Activated CD8-positive, alpha-beta T cell treated with anti-CD3 and anti-CD28 coated beads for 36 hours (primary cell): ENCODE data around the gene S100A7. TPM values are rescaled to one million over a fixed set of nuclear protein-coding genes. Genes with fewer than 3 reads are reported as not detected.
"Not testable (repeated sequence)": the region's sequence is repeated elsewhere in the genome, so short reads cannot be mapped to it uniquely, and the experiment has no call there.

Experiments used
- ATAC-seq: fragments of 200-7000 bp; cut with Tn5 transposase; one replicate; pipeline ENCODE4 v1.10.0; 2021; ENCODE audit warnings: mild to moderate bottlenecking, moderate library complexity
- CTCF ChIA-PET: fragments of 350-600 bp; sonication (Branson Sonifier 250); formaldehyde crosslinking; loops from one replicate; lab custom pipeline; 2021; ENCODE audit warnings: antibody characterized with exemption; lab: Charles Lee
- POLR2A ChIA-PET: fragments of 350-600 bp; sonication (Branson Sonifier 250); formaldehyde crosslinking; loops from one replicate; lab custom pipeline; 2021; ENCODE audit warnings: antibody characterized with exemption; lab: Charles Lee
- DNase-seq: peaks from one replicate; pipeline ENCODE4 v3.0.0-alpha.2; 2020
- H3K27ac Mint-ChIP-seq: one replicate; pipeline ENCODE4 v1.8.0; 2021; ENCODE audit warnings: mild to moderate bottlenecking, mixed read lengths
- H3K27me3 Mint-ChIP-seq: one replicate; pipeline ENCODE4 v1.8.0; 2021; ENCODE audit warnings: mixed read lengths
- H3K36me3 Mint-ChIP-seq: one replicate; pipeline ENCODE4 v1.8.0; 2021; ENCODE audit warnings: low read depth, mixed read lengths
- H3K4me1 Mint-ChIP-seq: one replicate; pipeline ENCODE4 v1.8.0; 2021; ENCODE audit warnings: low read depth, mixed read lengths
- H3K4me3 Mint-ChIP-seq: one replicate; pipeline ENCODE4 v1.8.0; 2021; ENCODE audit warnings: mild to moderate bottlenecking, moderate library complexity, mixed read lengths
- H3K9me3 Mint-ChIP-seq: one replicate; pipeline ENCODE4 v1.8.0; 2021; ENCODE audit warnings: mixed read lengths
- intact Hi-C: fragments of 100-400 bp; cut with micrococcal nuclease; formaldehyde crosslinking; loops from one replicate; pipeline ENCODE4 v1.10.0; 2022
- total RNA-seq, 2 experiments: library from RNA; stranded (reverse); gene quantifications; one replicate each; pipeline ENCODE4 v1.2.3, GENCODE V29; 2021
- TF ChIP-seq, protein P1 (sequence below): fragments of 200-600 bp; IDR thresholded peaks from one replicate; pipeline ENCODE4 v1.8.0; 2022; ENCODE audit warnings: antibody characterized with exemption, mild to moderate bottlenecking

The S100A7 gene
- total RNA-seq, 2 experiments from 2014 or later, result not detected

DNA sequence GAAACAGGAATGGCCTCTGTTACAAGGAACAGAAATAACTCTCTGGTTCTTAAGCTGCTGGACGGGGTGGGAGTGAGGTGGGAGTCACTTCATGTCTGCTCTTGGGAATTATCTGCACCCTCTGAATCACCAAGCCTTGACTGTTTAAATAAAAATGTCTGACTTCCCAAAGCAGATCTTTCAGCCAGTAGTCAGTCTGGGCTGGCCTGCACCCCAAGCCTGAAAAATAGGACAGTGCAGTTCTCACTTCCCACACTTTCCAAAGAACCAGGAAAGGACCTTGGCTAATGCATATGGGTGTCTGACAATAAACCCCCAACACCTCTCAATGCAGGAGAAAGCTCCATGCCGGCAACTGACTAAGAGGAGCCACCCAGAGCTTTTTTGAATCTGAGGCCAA, 796 bp downstream of the S100A7 start:
- TF ChIP-seq, protein P1, sequence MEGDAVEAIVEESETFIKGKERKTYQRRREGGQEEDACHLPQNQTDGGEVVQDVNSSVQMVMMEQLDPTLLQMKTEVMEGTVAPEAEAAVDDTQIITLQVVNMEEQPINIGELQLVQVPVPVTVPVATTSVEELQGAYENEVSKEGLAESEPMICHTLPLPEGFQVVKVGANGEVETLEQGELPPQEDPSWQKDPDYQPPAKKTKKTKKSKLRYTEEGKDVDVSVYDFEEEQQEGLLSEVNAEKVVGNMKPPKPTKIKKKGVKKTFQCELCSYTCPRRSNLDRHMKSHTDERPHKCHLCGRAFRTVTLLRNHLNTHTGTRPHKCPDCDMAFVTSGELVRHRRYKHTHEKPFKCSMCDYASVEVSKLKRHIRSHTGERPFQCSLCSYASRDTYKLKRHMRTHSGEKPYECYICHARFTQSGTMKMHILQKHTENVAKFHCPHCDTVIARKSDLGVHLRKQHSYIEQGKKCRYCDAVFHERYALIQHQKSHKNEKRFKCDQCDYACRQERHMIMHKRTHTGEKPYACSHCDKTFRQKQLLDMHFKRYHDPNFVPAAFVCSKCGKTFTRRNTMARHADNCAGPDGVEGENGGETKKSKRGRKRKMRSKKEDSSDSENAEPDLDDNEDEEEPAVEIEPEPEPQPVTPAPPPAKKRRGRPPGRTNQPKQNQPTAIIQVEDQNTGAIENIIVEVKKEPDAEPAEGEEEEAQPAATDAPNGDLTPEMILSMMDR, result no peak
- DNase-seq (no peak), ATAC-seq (no peak)
- ChIA-PET POLR2A (interaction anchor here (1.1 kb wide), 1 partner anchor 16 kb away, joined by 3 read pairs; no protein-coding TSS in a partner anchor), CTCF (no interaction called here)
- Mint-ChIP-seq H3K27ac (no peak overlapping the region), H3K9me3 (no peaks in the 10 kb centered on the region), H3K4me3 (no peak overlapping the region), H3K4me1 (no peaks in the 10 kb centered on the region), H3K36me3 (no peaks in the 10 kb centered on the region), H3K27me3 (peaks cover 13% of the 10 kb centered on the region)
- intact Hi-C loops, result no loop called here

DNA sequence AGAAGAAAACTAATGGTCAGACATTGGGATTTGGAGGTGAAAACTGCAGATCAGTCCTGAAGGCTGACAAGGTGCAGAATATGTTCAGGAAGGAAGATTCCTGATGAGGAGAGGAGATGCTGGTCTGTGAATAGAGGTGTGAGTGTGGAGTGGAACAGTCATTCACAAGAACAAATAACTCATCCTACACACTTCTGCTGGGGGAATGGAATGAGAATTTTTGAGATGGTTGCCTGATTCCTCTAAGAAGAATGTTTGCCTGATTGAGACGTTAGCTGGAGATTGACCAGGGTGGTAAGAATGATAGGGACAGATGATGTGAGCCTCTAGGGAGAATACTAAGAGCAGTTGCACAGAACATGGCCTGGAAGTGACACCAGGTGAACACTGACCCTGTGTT, 4.1 kb downstream of the S100A7 start:
- no peak overlapping the region for H3K4me3 Mint-ChIP-seq
- ChIA-PET CTCF (interaction anchor here (1.2 to 1.3 kb wide), 2 partner anchors 9 to 38 kb away, joined by 4 to 5 read pairs; no protein-coding TSS in a partner anchor), POLR2A (no interaction called here)
- ATAC-seq, result no peak
- H3K27ac Mint-ChIP-seq, result no peak overlapping the region
- H3K36me3 Mint-ChIP-seq, result no peaks in the 10 kb centered on the region
- intact Hi-C loops, result no loop called here
- no peaks in the 10 kb centered on the region for H3K9me3 Mint-ChIP-seq
- H3K27me3 Mint-ChIP-seq, result peaks cover 18% of the 10 kb centered on the region
- H3K4me1 Mint-ChIP-seq, result no peaks in the 10 kb centered on the region
- no peak for DNase-seq
- TF ChIP-seq, protein P1, result no peak

DNA sequence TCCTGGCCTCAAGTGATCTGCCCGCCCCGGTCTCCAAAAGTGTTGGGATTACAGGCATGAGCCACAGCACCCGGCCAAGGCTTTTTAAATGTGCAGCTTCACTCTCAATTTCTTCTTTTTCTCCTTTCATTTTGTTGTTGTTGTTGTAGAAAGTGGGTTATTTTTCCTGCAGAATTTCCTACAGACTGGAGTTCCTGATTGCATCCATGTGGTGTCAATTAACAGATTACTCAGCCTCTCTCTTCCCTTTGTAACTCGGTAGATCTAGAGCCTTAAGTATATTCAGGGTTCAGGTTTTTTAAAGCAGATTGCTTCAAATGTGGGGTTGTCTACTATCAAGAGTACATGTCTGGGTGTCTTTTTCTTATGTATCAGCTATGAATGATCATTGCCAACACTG, 11.6 kb downstream of the S100A7 start:
- POLR2A ChIA-PET, DNase-seq, H3K4me1 Mint-ChIP-seq, H3K36me3 Mint-ChIP-seq, ATAC-seq, H3K4me3 Mint-ChIP-seq, H3K27ac Mint-ChIP-seq, H3K9me3 Mint-ChIP-seq, intact Hi-C loops: not testable (repeated sequence)
- H3K27me3 Mint-ChIP-seq, result peaks cover 35% of the 10 kb centered on the region
- CTCF ChIA-PET, result interaction anchor here (1.0 kb wide), 1 partner anchor 17 kb away, joined by 4 read pairs; no protein-coding TSS in a partner anchor

DNA sequence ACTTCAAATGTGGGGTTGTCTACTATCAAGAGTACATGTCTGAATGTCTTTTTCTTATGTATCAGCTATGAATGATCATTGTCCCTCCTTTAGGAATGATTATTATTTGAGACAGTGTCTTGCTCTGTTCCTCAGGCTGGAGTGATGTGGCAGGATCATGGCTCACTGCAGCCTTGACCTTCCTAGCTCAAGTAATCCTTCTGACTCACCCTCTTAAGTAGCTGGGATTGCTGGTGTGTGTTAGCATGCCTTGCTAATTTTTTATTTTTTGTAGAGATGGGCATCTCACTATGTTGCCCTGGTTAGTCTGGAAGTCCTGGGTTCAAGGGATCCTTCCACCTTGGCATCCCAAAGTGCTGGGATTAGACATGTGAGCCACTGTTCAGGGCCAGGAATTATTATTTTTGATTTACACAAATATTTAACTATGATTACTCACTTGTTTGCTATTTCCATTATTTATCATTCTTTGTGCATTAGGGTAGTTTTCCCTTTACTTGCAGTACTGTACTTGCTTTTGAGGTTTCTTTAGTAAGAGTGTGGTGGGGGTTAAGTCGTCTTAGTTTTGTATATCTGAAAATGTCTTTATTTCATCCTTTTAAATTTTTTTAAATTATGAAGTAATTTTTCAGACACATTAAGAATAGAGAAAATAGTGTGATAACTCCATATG, 12.8 kb downstream of the S100A7 start:
- Mint-ChIP-seq H3K4me3 (no peak overlapping the region), H3K27ac (no peak overlapping the region), H3K27me3 (peaks cover 33% of the 10 kb centered on the region), H3K9me3 (no peaks in the 10 kb centered on the region), H3K36me3 (no peaks in the 10 kb centered on the region), H3K4me1 (no peaks in the 10 kb centered on the region)
- CTCF ChIA-PET, result interaction anchor here (1.3 kb wide), 1 partner anchor 18 kb away, joined by 5 read pairs; no protein-coding TSS in a partner anchor
- POLR2A ChIA-PET, result no interaction called here
- ATAC-seq (no peak), DNase-seq (no peak)
- TF ChIP-seq, protein P1, result no peak
- intact Hi-C loops, result no loop called here

DNA sequence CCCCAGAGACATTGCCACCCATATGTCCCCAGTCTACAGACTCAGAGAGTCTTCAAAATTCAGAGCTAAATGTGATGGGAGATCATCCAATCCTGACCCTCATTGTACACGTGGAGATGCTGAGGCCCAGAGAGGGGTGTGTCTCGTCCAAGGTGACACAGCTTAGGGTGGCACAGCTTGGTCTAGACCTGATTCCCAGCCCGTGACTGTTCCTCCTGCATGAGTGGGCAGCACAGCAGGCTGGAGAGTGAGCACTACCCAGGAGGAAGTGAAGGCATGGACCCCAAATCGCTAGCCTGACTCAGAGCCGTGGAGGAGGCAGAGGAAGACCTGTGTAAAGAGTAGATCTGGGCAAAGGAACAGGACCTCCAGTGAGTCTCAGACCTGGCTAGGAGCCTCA, 16.4 kb downstream of the S100A7 start:
- H3K36me3 Mint-ChIP-seq, result no peaks in the 10 kb centered on the region
- CTCF ChIA-PET, result interaction anchor here (1.3 kb wide), 1 partner anchor 22 kb away, joined by 4 read pairs; no protein-coding TSS in a partner anchor

More for the DNA sequence above, 16.4 kb downstream of the S100A7 start:
- intact Hi-C loops, result no loop called here
- TF ChIP-seq, protein P1, result no peak
- Mint-ChIP-seq H3K27me3 (peaks cover 17% of the 10 kb centered on the region), H3K4me3 (no peak overlapping the region), H3K4me1 (no peaks in the 10 kb centered on the region), H3K27ac (no peak overlapping the region), H3K9me3 (no peaks in the 10 kb centered on the region)
- no peak for ATAC-seq
- POLR2A ChIA-PET, result interaction anchor here (1.0 kb wide), 1 partner anchor 16 kb away, joined by 3 read pairs; the partner anchor contains the start of gene S100A7
- no peak for DNase-seq
